NCI-H524 treated with DMSO at 0.1 percent for 48 hours (cell line): Measurements from ENCODE around the gene TTLL13.

ENCODE experiments used
- DNase-seq: peaks from one replicate; lab custom pipeline; 2025; lab: John Stamatoyannopoulos, UW

The TTLL13 gene

GRCh38 chr15:90249203-90249863 lies at the start of gene TTLL13:
TTLL13 (plus strand) TSS chr15:90249556; CDS start chr15:90250631, 1,075 bp downstream.
- DNase-seq = peak; percentile 47

- no peak for DNase-seq
These were observed 48.7 kb upstream of the TTLL13 start for GRCh38 chr15:90200534-90201129.

- no peak for DNase-seq
These were observed 48.0 kb upstream of the TTLL13 start, which contains the start of gene SEMA4B for GRCh38 chr15:90201130-90201943. SEMA4B (plus strand) TSS chr15:90201330; CDS start chr15:90201579, 249 bp downstream.

GRCh38 chr15:90201944-90202375 lies 47.4 kb upstream of the TTLL13 start:
- DNase-seq = no peak

GRCh38 chr15:90202929-90203328 lies 46.4 kb upstream of the TTLL13 start:
- DNase-seq = no peak

GRCh38 chr15:90203473-90203872 lies 45.9 kb upstream of the TTLL13 start:
- no peak for DNase-seq

DNA sequence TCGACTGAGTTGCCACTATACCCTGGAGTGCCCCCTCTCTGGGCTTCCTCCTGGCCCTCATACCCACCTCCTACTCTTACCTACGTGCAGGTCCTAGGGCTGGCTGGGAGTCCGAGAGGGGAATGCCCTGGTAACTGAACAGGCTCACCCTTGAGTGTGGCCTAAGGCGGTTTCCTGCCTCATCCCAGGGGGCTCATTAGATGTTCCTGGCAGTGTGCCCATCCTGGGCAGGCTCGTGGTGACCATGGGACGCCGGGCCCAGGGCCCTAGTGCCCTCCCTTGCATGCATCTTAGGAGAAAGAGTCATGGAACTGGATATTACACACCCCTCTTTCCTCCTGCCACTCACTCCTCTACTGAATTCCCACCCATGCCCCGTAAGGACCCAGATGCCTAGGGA lies 45.4 kb upstream of the TTLL13 start:
- DNase-seq = no peak

GRCh38 chr15:90205050-90205848 lies 44.1 kb upstream of the TTLL13 start:
- peak; percentile 24 for DNase-seq

GRCh38 chr15:90205886-90206285 lies 43.5 kb upstream of the TTLL13 start:
- no peak for DNase-seq

DNA sequence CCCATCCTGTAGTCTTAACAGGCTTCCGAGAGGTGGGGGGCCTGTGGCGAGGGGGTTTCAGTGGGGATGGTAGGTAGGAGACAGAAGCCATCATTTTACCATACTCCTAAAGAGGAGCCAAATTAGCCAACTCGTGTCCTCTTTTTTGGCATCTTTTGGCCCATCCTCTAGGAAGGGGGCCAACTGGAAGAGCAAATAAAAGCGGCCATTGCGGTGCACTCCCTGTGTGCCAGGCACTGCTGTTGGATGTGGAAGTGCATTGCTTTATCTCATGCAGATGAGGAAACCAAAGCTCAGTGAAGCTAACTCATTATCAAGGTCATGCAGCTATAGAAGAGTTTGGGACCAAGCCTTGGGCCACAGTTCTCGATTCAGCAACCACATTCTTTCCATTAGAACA lies 42.1 kb upstream of the TTLL13 start:
- DNase-seq = no peak

DNA sequence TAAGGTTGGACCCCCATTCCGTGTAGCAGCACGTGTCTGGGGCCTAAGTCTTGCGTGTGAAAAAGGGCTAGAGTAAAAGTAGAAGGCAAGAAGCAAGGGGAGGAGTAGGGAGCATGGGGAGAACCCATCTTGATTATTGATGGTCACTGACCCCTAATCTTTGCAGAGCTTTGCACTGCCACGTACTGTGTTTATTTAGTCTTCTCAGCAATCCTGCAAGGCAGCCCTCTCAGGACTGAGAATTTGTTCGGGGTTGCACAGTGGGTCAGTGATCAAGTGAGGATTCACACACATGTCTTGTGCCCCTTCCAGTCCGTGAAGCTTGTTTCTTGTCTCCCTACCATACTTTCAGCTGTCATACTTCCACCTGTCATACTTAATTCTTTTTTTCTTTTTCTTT lies 41.0 kb upstream of the TTLL13 start:
- no peak for DNase-seq

DNA sequence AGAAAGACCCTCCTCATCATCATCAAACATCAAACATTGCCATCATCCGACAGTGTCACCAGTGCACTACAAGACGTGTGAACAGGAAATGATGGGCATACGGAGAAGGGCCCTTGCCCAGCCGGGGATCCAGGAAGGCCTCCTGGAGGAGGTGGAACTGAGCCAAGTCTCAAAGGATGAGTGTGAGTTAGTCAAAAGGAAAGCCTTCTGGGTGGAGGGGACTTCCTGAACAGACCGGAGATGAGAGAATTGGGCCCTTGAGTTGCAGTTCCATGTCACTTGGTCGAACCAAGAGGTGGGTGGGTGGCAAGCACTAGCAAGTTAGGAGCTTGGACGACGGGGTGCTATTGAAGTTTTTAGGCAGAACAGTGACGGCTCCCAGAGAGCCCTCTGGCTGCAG lies 39.8 kb upstream of the TTLL13 start:
- DNase-seq = no peak

DNA sequence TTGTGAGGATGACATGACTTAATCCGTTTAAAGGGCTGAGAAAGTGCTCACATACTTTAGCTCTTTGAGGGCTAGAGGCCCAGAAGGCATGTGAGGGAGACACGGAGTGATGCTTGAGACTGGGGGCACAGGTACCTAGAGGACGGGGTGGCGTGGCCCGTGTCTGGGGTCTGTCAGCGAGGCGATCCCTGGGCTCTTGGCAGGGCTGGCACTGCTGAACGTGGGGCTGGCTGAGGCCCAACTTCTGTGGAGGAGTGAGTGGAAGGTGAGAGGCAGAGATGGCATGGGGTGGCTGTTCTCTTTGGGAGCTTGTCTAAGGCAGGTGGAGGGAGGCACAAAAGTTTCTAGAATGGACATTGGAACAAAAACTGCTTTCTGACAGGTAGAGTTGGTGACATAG lies 38.8 kb upstream of the TTLL13 start:
- DNase-seq = no peak

GRCh38 chr15:90211009-90211408 lies 38.3 kb upstream of the TTLL13 start:
- no peak for DNase-seq

DNA sequence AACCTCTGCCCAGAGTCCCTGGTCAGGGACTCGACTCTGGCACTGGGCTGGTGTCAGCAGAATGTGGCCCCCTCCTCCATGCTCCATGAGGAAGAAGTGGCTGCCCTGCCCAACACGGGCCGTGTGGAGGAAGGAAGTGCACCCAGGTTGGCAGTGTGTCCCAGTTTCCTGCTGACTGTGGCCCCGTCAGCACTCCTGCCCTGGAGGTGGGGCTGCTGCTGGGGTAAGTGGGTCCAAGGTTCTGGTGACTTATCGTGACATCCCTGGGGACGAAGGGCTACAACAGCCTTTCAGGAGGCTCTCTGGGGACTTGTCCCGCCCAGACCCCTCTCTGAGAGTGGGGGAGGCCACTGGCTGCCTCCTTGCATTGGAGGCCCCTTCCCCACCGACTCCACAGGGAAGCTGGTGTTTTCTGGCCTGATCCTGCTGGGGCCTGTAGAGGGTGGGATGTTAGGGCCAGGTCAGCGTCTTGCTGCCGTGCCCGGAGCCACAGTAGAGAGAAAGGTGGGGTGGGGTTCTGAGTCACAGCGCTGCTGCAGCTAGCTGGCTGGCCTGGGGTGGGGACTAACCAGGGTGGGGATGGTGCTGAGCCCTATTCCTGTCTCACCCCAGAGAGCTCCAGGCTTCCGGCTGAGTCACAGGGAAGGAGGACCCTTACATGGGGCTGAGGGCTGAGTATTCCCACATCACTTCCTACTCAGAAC lies 37.8 kb upstream of the TTLL13 start:
- DNase-seq = no peak

DNA sequence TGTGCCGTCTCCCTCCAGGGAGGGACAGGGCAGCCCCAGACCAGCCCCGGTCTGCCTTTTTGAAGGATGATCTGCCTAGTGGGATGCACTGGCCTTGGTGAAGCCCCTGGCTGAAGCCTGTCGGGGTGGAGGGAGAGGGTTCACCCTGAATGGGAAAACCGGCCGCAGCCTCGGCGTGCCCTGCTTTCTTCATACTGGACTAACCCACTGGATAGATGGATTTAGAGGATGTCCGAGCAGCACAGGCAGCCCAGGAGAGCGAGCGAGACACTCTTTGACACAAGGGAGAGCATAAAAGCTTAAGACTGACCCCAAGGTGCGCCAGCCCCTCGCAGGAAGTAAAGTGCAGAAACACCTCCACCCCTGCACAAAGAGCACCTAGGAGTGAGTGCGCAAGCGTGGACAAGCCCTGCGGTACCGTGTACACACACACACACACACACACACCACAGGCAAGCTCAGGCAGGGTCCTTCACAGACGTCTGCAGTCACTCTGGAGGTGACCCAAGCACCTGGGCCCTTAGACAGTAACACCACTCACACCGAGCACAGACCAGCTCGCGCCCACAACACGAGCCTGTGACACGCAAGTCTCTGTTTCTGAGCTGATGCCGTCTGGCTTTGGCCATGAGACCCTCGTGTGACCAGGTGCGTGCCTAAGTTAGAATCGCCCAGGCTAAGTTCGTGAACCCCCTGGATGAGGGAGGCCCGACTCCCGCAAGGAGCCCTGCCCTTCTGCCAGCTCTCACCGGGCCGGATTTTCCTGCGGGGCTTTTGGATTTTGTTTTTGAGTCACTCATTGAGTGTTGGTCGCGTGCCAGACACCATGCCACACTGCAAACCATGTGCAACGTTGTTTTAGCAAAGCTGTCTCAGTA lies 36.9 kb upstream of the TTLL13 start:
- DNase-seq = no peak

DNA sequence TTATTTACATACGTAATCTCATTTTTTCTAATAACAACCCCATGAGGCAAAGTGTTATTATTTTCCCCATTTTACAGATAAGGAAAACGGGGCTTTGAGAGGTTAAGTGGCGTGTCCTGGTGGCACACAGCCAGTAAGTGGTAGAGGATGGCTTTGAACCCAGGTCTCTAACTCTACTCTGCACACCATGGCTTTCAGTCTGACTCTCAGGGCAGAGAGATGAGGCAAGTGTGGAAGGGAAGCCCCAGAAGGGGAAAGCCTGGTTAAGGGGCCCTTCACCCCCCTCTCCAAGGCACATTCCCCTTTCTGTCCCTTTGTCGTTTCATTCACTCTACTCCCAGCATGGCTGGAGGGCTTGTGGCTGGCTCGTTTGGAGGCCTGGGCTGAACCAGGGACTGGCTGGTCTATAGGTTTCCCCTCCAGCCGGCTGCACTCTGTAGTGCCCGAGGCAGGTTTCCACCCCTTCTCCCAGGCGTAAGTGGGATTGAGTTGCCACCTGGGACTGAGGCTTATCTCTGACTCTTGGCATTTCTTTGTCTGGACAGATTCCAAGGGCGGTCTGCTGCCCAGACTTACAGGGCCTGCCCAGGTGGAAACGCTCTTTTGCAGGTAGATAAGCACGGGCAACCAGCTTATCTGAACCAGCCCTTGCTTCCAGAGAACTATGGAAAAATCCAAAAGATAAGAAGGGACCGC lies 36.1 kb upstream of the TTLL13 start:
- peak; percentile 66 for DNase-seq

GRCh38 chr15:90213818-90214204 lies 35.5 kb upstream of the TTLL13 start:
- peak; percentile 52 for DNase-seq

- DNase-seq = no peak
These were observed 34.7 kb upstream of the TTLL13 start for GRCh38 chr15:90214553-90215196.
